Measurements from ENCODE around the gene LRRC71.

LRRC71 gene

DNA sequence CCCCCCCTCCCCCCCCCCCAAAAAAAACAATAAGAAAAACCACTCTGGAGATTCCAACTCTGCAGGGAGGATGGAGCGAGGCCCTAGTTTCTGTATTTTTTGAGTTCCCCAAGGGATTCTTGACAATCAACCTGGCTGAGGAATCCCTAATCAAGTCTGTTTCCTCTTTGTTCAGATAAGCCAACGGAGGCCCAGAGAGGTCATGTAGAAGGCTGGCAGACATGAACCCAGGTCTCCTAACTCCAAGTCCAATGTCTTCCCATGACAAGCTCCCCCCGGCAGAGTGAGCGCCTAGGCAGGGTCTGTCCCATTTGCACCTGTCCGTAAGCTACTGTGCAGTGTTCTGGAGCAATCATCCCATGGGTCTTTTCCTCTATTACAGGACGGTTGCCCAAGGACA lies 39.5 kb downstream of the LRRC71 start:
- Histone ChIP-seq H2AK5ac (ENCODE audit: low read length) (no peak overlapping the region), H3K36me3 (ENCODE audit: control insufficient read depth, insufficient read depth, low read length) (peaks cover 21% of the 10 kb centered on the region), H4K5ac (ENCODE audit: low read length) (no peak overlapping the region), H3K4me3 (ENCODE audit: low read length) (no peak overlapping the region), H2BK5ac (ENCODE audit: low read length) (no peak overlapping the region), H3K23ac (ENCODE audit: low read length) (no peak overlapping the region), H3K27me3 (ENCODE audit: insufficient read depth, low read length, poor library complexity) (no peaks in the 10 kb centered on the region), H3K9ac (ENCODE audit: low read length) (no peak overlapping the region), H3K27ac (ENCODE audit: low read depth, low read length) (no peak overlapping the region), H3K79me2 (ENCODE audit: control insufficient read depth, insufficient read depth, low read length) (no peaks in the 10 kb centered on the region), H3K4me2 (ENCODE audit: low read length) (no peak overlapping the region), H3K56ac (ENCODE audit: low read length) (no peak overlapping the region), H3K18ac (ENCODE audit: low read length) (no peak overlapping the region), H3K4me1 (ENCODE audit: control insufficient read depth, low read depth, low read length) (no peaks in the 10 kb centered on the region), H3K79me1 (ENCODE audit: low read length) (no peaks in the 10 kb centered on the region), H4K8ac (ENCODE audit: low read depth, low read length) (no peak overlapping the region), H2BK120ac (ENCODE audit: low read depth, low read length) (no peak overlapping the region), H3K4ac (ENCODE audit: low read depth, low read length) (no peak overlapping the region), H2BK15ac (replicated peaks; ENCODE audit: low read depth) (no peak overlapping the region)
- DNase-seq, result no peak
- WGBS (ENCODE audit: extremely low coverage, insufficient coverage, low lambda C conversion rate), result no CpG with 5 or more reads among the region's 6 CpGs

DNA sequence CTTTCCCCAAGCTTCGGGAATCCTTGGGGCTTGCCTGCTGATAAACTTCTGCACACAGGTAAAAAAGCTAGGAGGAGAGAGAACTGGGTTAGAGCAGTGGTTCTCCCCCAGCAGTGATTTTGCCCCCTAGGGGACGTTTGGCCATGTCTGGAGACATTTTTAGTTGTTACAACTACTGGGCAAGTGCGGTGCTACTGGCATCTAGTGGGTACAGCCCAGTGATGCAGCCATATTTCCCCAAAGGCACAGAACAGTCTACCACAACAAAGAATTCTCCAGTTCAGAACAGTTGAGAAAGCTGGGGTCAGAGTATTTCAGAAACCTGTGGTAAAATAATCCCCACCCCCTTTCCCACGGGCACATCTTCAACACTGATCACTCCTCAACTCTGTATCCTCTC lies 41.3 kb downstream of the LRRC71 start:
- Histone ChIP-seq H4K5ac (ENCODE audit: low read length) (no peak overlapping the region), H3K27me3 (ENCODE audit: insufficient read depth, low read length, poor library complexity) (no peaks in the 10 kb centered on the region), H3K4me2 (ENCODE audit: low read length) (no peak overlapping the region), H3K56ac (ENCODE audit: low read length) (no peak overlapping the region), H3K4me1 (ENCODE audit: control insufficient read depth, low read depth, low read length) (no peaks in the 10 kb centered on the region), H3K9ac (ENCODE audit: low read length) (no peak overlapping the region), H2BK15ac (replicated peaks; ENCODE audit: low read depth) (no peak overlapping the region), H3K18ac (ENCODE audit: low read length) (no peak overlapping the region), H3K79me2 (ENCODE audit: control insufficient read depth, insufficient read depth, low read length) (no peaks in the 10 kb centered on the region), H2BK120ac (ENCODE audit: low read depth, low read length) (no peak overlapping the region), H3K79me1 (ENCODE audit: low read length) (no peaks in the 10 kb centered on the region), H3K27ac (ENCODE audit: low read depth, low read length) (no peak overlapping the region), H4K8ac (ENCODE audit: low read depth, low read length) (no peak overlapping the region), H3K4ac (ENCODE audit: low read depth, low read length) (no peak overlapping the region), H3K36me3 (ENCODE audit: control insufficient read depth, insufficient read depth, low read length) (peaks cover 20% of the 10 kb centered on the region), H2BK5ac (ENCODE audit: low read length) (no peak overlapping the region), H3K23ac (ENCODE audit: low read length) (no peak overlapping the region), H2AK5ac (ENCODE audit: low read length) (no peak overlapping the region), H3K4me3 (ENCODE audit: low read length) (no peak overlapping the region)
- no CpG with 5 or more reads among the region's 4 CpGs for WGBS (ENCODE audit: extremely low coverage, insufficient coverage, low lambda C conversion rate)
- peak; percentile 56 for DNase-seq

DNA sequence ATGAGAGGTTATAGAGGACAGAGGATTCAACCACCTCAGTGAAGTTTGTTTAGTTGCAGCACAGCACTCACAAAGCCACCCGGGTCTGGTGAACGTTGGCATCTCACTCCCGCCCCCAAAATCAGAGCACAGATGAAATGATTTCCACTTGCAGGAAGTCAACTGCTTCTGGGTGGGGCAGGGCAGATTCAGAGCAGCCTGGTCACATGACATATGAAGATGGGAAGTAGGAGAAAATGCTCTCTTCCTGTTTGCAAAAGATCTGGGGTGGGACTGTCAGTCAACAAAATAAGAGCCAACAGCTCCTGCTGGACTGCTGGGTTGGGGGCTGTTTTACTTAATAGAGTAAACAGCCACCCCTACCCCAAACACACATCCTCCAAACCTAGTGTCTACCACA lies 43.2 kb downstream of the LRRC71 start:
- Histone ChIP-seq H3K27ac (ENCODE audit: low read depth, low read length) (no peak overlapping the region), H3K23ac (ENCODE audit: low read length) (no peak overlapping the region), H3K36me3 (ENCODE audit: control insufficient read depth, insufficient read depth, low read length) (peaks cover 13% of the 10 kb centered on the region), H3K79me2 (ENCODE audit: control insufficient read depth, insufficient read depth, low read length) (no peaks in the 10 kb centered on the region), H2BK5ac (ENCODE audit: low read length) (no peak overlapping the region), H3K9ac (ENCODE audit: low read length) (no peak overlapping the region), H3K27me3 (ENCODE audit: insufficient read depth, low read length, poor library complexity) (no peaks in the 10 kb centered on the region), H3K4me2 (ENCODE audit: low read length) (no peak overlapping the region), H2BK15ac (replicated peaks; ENCODE audit: low read depth) (no peak overlapping the region), H3K18ac (ENCODE audit: low read length) (no peak overlapping the region), H3K79me1 (ENCODE audit: low read length) (no peaks in the 10 kb centered on the region), H3K4ac (ENCODE audit: low read depth, low read length) (no peak overlapping the region), H4K8ac (ENCODE audit: low read depth, low read length) (no peak overlapping the region), H2AK5ac (ENCODE audit: low read length) (no peak overlapping the region), H3K4me3 (ENCODE audit: low read length) (no peak overlapping the region), H4K5ac (ENCODE audit: low read length) (no peak overlapping the region), H2BK120ac (ENCODE audit: low read depth, low read length) (no peak overlapping the region), H3K56ac (ENCODE audit: low read length) (no peak overlapping the region), H3K4me1 (ENCODE audit: control insufficient read depth, low read depth, low read length) (no peaks in the 10 kb centered on the region)
- WGBS (ENCODE audit: extremely low coverage, insufficient coverage, low lambda C conversion rate), result no CpG with 5 or more reads among the region's 3 CpGs
- no peak for DNase-seq

DNA sequence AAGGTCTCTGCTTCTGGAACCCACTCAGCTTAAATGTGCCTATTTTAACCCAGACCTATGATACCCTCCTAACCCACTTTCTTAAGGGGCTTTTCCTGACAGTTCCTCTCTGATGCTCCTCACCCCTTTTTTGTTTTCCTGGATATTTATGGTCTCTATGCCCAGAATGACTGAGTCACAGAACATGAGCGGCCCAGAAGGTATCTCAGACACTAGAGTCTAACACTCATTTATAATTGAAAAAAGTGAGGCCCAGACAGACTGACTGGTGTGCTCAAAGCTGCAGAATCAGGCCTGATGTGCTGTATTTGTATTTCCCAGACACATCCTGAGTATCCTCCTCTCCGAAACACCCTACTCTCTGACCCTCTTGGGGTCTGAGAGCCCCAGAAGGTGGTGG lies 44.0 kb downstream of the LRRC71 start:
- WGBS (ENCODE audit: extremely low coverage, insufficient coverage, low lambda C conversion rate), result no CpG with 5 or more reads among the region's 2 CpGs
- no peaks in the 10 kb centered on the region for H3K79me1 ChIP-seq (ENCODE audit: low read length)
- H3K4me1 ChIP-seq (ENCODE audit: control insufficient read depth, low read depth, low read length), result no peaks in the 10 kb centered on the region
- no peak overlapping the region for H3K23ac ChIP-seq (ENCODE audit: low read length)
- no peak overlapping the region for H4K8ac ChIP-seq (ENCODE audit: low read depth, low read length)
- no peak overlapping the region for H2BK120ac ChIP-seq (ENCODE audit: low read depth, low read length)
- H3K4me3 ChIP-seq (ENCODE audit: low read length), result no peak overlapping the region
- no peak overlapping the region for H3K4ac ChIP-seq (ENCODE audit: low read depth, low read length)
- no peak overlapping the region for H3K18ac ChIP-seq (ENCODE audit: low read length)
- H3K9ac ChIP-seq (ENCODE audit: low read length), result no peak overlapping the region
- no peak overlapping the region for H3K27ac ChIP-seq (ENCODE audit: low read depth, low read length)
- no peak overlapping the region for H3K4me2 ChIP-seq (ENCODE audit: low read length)
- DNase-seq, result no peak
- no peak overlapping the region for H4K5ac ChIP-seq (ENCODE audit: low read length)
- no peaks in the 10 kb centered on the region for H3K79me2 ChIP-seq (ENCODE audit: control insufficient read depth, insufficient read depth, low read length)
- no peak overlapping the region for H2BK5ac ChIP-seq (ENCODE audit: low read length)
- no peak overlapping the region for H2AK5ac ChIP-seq (ENCODE audit: low read length)
- H2BK15ac ChIP-seq (replicated peaks; ENCODE audit: low read depth), result no peak overlapping the region
- no peaks in the 10 kb centered on the region for H3K27me3 ChIP-seq (ENCODE audit: insufficient read depth, low read length, poor library complexity)
- peaks cover 10% of the 10 kb centered on the region for H3K36me3 ChIP-seq (ENCODE audit: control insufficient read depth, insufficient read depth, low read length)
- H3K56ac ChIP-seq (ENCODE audit: low read length), result no peak overlapping the region

DNA sequence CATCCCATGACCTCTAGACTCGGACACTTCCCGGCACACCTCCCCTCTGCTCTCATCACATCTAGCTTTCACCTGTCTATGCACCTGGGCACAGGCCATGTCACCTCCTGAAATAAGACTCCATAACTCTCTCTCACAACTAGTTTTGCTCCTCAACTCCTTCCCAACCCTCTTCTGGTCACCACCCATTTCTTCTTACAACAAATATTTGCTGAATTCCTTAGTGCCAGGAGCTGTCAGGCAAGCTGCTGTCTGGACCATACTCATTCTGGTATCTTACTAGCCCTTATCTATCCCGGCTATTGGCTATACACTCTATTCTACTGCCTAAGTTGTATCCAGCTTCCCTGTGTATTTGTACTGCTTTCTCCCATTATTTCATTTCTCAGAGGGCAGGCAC lies 49.1 kb downstream of the LRRC71 start:
- H2BK5ac ChIP-seq (ENCODE audit: low read length), result no peak overlapping the region
- H2BK120ac ChIP-seq (ENCODE audit: low read depth, low read length), result no peak overlapping the region
- no peaks in the 10 kb centered on the region for H3K36me3 ChIP-seq (ENCODE audit: control insufficient read depth, insufficient read depth, low read length)
- no peak overlapping the region for H3K4me2 ChIP-seq (ENCODE audit: low read length)
- no peaks in the 10 kb centered on the region for H3K79me2 ChIP-seq (ENCODE audit: control insufficient read depth, insufficient read depth, low read length)
- no peaks in the 10 kb centered on the region for H3K4me1 ChIP-seq (ENCODE audit: control insufficient read depth, low read depth, low read length)
- no peak overlapping the region for H3K23ac ChIP-seq (ENCODE audit: low read length)
- H3K9ac ChIP-seq (ENCODE audit: low read length), result no peak overlapping the region
- no peak overlapping the region for H3K18ac ChIP-seq (ENCODE audit: low read length)
- H3K4ac ChIP-seq (ENCODE audit: low read depth, low read length), result no peak overlapping the region
- no peak overlapping the region for H4K5ac ChIP-seq (ENCODE audit: low read length)
- no peak overlapping the region for H2AK5ac ChIP-seq (ENCODE audit: low read length)
- H3K4me3 ChIP-seq (ENCODE audit: low read length), result no peak overlapping the region
- no peak overlapping the region for H2BK15ac ChIP-seq (replicated peaks; ENCODE audit: low read depth)
- no peak overlapping the region for H3K56ac ChIP-seq (ENCODE audit: low read length)
- H3K79me1 ChIP-seq (ENCODE audit: low read length), result no peaks in the 10 kb centered on the region
- WGBS (ENCODE audit: extremely low coverage, insufficient coverage, low lambda C conversion rate), result no CpG with 5 or more reads among the region's 3 CpGs
- no peak overlapping the region for H4K8ac ChIP-seq (ENCODE audit: low read depth, low read length)
- H3K27ac ChIP-seq (ENCODE audit: low read depth, low read length), result no peak overlapping the region
- no peak for DNase-seq
- H3K27me3 ChIP-seq (ENCODE audit: insufficient read depth, low read length, poor library complexity), result no peaks in the 10 kb centered on the region

DNA sequence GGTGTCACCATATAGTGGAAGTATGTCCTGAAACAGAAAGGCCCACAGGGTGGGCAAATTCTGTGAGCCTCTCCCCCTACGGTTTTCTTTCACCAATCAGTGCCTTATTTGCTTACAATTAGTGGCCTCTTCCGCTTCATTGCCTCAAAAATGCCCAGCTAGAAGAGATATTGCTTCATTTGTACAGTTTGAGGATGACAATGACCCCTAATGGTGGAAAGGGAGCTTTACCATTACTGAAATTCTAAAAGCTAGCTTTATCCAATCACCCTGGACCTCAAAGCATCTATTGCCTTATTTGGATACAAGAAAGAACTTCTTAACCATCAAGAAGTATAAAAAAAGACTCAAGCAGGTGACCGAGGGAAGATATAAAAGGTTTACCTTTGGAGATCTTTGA lies 49.6 kb downstream of the LRRC71 start:
- Histone ChIP-seq H4K5ac (ENCODE audit: low read length) (no peak overlapping the region), H3K4me3 (ENCODE audit: low read length) (no peak overlapping the region), H2BK5ac (ENCODE audit: low read length) (no peak overlapping the region), H3K27me3 (ENCODE audit: insufficient read depth, low read length, poor library complexity) (no peaks in the 10 kb centered on the region), H2AK5ac (ENCODE audit: low read length) (no peak overlapping the region), H3K23ac (ENCODE audit: low read length) (no peak overlapping the region), H2BK120ac (ENCODE audit: low read depth, low read length) (no peak overlapping the region), H3K9ac (ENCODE audit: low read length) (no peak overlapping the region), H3K4ac (ENCODE audit: low read depth, low read length) (no peak overlapping the region), H3K36me3 (ENCODE audit: control insufficient read depth, insufficient read depth, low read length) (no peaks in the 10 kb centered on the region), H3K79me1 (ENCODE audit: low read length) (no peaks in the 10 kb centered on the region), H4K8ac (ENCODE audit: low read depth, low read length) (no peak overlapping the region), H3K4me2 (ENCODE audit: low read length) (no peak overlapping the region), H3K56ac (ENCODE audit: low read length) (no peak overlapping the region), H2BK15ac (replicated peaks; ENCODE audit: low read depth) (no peak overlapping the region), H3K79me2 (ENCODE audit: control insufficient read depth, insufficient read depth, low read length) (no peaks in the 10 kb centered on the region), H3K18ac (ENCODE audit: low read length) (no peak overlapping the region), H3K27ac (ENCODE audit: low read depth, low read length) (no peak overlapping the region), H3K4me1 (ENCODE audit: control insufficient read depth, low read depth, low read length) (no peaks in the 10 kb centered on the region)
- no CpG with 5 or more reads among the region's 3 CpGs for WGBS (ENCODE audit: extremely low coverage, insufficient coverage, low lambda C conversion rate)
- DNase-seq, result no peak

Data from mesendoderm (in vitro differentiated cells).